Activated CD8-positive, alpha-beta T cell treated with anti-CD3 and anti-CD28 coated beads for 36 hours (primary cell): ENCODE results near the gene UIMC1. TPM values are rescaled to one million over a fixed set of nuclear protein-coding genes. Genes with fewer than 3 reads are reported as not detected.

Experiments
- ATAC-seq: fragments of 200-7000 bp; cut with Tn5 transposase; one replicate; pipeline ENCODE4 v1.10.0; 2021; ENCODE audit warnings: mild to moderate bottlenecking, moderate library complexity
- CTCF ChIA-PET: fragments of 350-600 bp; sonication (Branson Sonifier 250); formaldehyde crosslinking; loops from one replicate; lab custom pipeline; 2021; ENCODE audit warnings: antibody characterized with exemption; lab: Charles Lee
- POLR2A ChIA-PET: fragments of 350-600 bp; sonication (Branson Sonifier 250); formaldehyde crosslinking; loops from one replicate; lab custom pipeline; 2021; ENCODE audit warnings: antibody characterized with exemption; lab: Charles Lee
- DNase-seq: peaks from one replicate; pipeline ENCODE4 v3.0.0-alpha.2; 2020
- H3K27ac Mint-ChIP-seq: one replicate; pipeline ENCODE4 v1.8.0; 2021; ENCODE audit warnings: mild to moderate bottlenecking, mixed read lengths
- H3K27me3 Mint-ChIP-seq: one replicate; pipeline ENCODE4 v1.8.0; 2021; ENCODE audit warnings: mixed read lengths
- H3K36me3 Mint-ChIP-seq: one replicate; pipeline ENCODE4 v1.8.0; 2021; ENCODE audit warnings: low read depth, mixed read lengths
- H3K4me1 Mint-ChIP-seq: one replicate; pipeline ENCODE4 v1.8.0; 2021; ENCODE audit warnings: low read depth, mixed read lengths
- H3K4me3 Mint-ChIP-seq: one replicate; pipeline ENCODE4 v1.8.0; 2021; ENCODE audit warnings: mild to moderate bottlenecking, moderate library complexity, mixed read lengths
- H3K9me3 Mint-ChIP-seq: one replicate; pipeline ENCODE4 v1.8.0; 2021; ENCODE audit warnings: mixed read lengths
- CTCF ChIP-seq: fragments of 200-600 bp; IDR thresholded peaks from one replicate; pipeline ENCODE4 v1.8.0; 2022; ENCODE audit warnings: antibody characterized with exemption, mild to moderate bottlenecking
- intact Hi-C: fragments of 100-400 bp; cut with micrococcal nuclease; formaldehyde crosslinking; loops from one replicate; pipeline ENCODE4 v1.10.0; 2022
- total RNA-seq, 2 experiments: library from RNA; stranded (reverse); gene quantifications; one replicate each; pipeline ENCODE4 v1.2.3, GENCODE V29; 2021

The UIMC1 gene
- total RNA-seq, 2 experiments from 2014 or later, result 54.1 to 57.0 TPM

GRCh38 chr5:177036443-177036842, 29.9 kb upstream of the UIMC1 start:
- Mint-ChIP-seq H3K27me3 (no peaks in the 10 kb centered on the region), H3K36me3 (peaks cover 23% of the 10 kb centered on the region), H3K27ac (no peak overlapping the region), H3K9me3 (peaks cover 3% of the 10 kb centered on the region), H3K4me1 (peaks cover 25% of the 10 kb centered on the region), H3K4me3 (no peak overlapping the region)
- POLR2A ChIA-PET, result no interaction called here
- TF ChIP-seq CTCF, result no peak
- intact Hi-C loops, result no loop called here
- DNase-seq (no peak), ATAC-seq (no peak)
- CTCF ChIA-PET, result no interaction called here

GRCh38 chr5:177035976-177036375, 29.4 kb upstream of the UIMC1 start:
- ATAC-seq (no peak), DNase-seq (no peak)
- Mint-ChIP-seq H3K4me1 (peaks cover 24% of the 10 kb centered on the region), H3K9me3 (peaks cover 6% of the 10 kb centered on the region), H3K36me3 (peaks cover 22% of the 10 kb centered on the region), H3K27ac (no peak overlapping the region), H3K27me3 (no peaks in the 10 kb centered on the region), H3K4me3 (no peak overlapping the region)
- ChIA-PET POLR2A (no interaction called here), CTCF (no interaction called here)
- intact Hi-C loops, result no loop called here
- no peak for TF ChIP-seq CTCF

GRCh38 chr5:177029498-177029897, 22.9 kb upstream of the UIMC1 start:
- intact Hi-C loops, result no loop called here
- TF ChIP-seq CTCF, result no peak
- Mint-ChIP-seq H3K27me3 (no peaks in the 10 kb centered on the region), H3K4me3 (no peak overlapping the region), H3K9me3 (peaks cover 8% of the 10 kb centered on the region), H3K27ac (no peak overlapping the region), H3K4me1 (peaks cover 24% of the 10 kb centered on the region), H3K36me3 (peaks cover 44% of the 10 kb centered on the region)
- ChIA-PET POLR2A (no interaction called here), CTCF (no interaction called here)
- DNase-seq, result no peak
- no peak for ATAC-seq

- Mint-ChIP-seq H3K27ac (no peak overlapping the region), H3K4me1 (peaks cover 30% of the 10 kb centered on the region), H3K36me3 (peaks cover 46% of the 10 kb centered on the region), H3K9me3 (peaks cover 8% of the 10 kb centered on the region), H3K4me3 (no peak overlapping the region), H3K27me3 (no peaks in the 10 kb centered on the region)
- CTCF ChIA-PET, result interaction anchor here (0.6 to 1.2 kb wide), 2 partner anchors 42 to 54 kb away, joined by 3 read pairs; no protein-coding TSS in a partner anchor
- ATAC-seq, result no peak
- intact Hi-C loops, result no loop called here
- POLR2A ChIA-PET, result no interaction called here
- no peak for DNase-seq
- TF ChIP-seq CTCF, result no peak
Observed at GRCh38 chr5:177027665-177028064, 21.1 kb upstream of the UIMC1 start.

GRCh38 chr5:177025101-177025601, 18.6 kb upstream of the UIMC1 start:
- Mint-ChIP-seq H3K27me3 (no peaks in the 10 kb centered on the region), H3K9me3 (no peaks in the 10 kb centered on the region), H3K36me3 (peaks cover 35% of the 10 kb centered on the region), H3K4me1 (peaks cover 35% of the 10 kb centered on the region), H3K27ac (no peak overlapping the region), H3K4me3 (no peak overlapping the region)
- ChIA-PET POLR2A (interaction anchor here (0.8 kb wide), 1 partner anchor 12 kb away, joined by 3 read pairs; no protein-coding TSS in a partner anchor), CTCF (interaction anchor here (1.1 kb wide), 1 partner anchor 88 kb away, joined by 3 read pairs; no protein-coding TSS in a partner anchor)
- intact Hi-C loops, result no loop called here
- no peak for ATAC-seq
- no peak for TF ChIP-seq CTCF
- no peak for DNase-seq
